KMS-11 (cell line): Measurements from ENCODE around the gene POU6F2.

Source experiments
- H2AFZ ChIP-seq: fragments of 200-600 bp; sonication (generic); 2 replicates; pipeline ENCODE4 v1.6.1; 2016; ENCODE audit warnings: antibody characterized with exemption, mixed run types, low read depth
- H3K27ac ChIP-seq: fragments of 200-600 bp; sonication (generic); 2 replicates; pipeline ENCODE4 v1.6.1; 2016; ENCODE audit warnings: mild to moderate bottlenecking, mixed run types
- H3K27me3 ChIP-seq: fragments of 200-600 bp; sonication (generic); 2 replicates; pipeline ENCODE4 v1.6.1; 2017; ENCODE audit warnings: mild to moderate bottlenecking, low read depth, mixed run types, moderate library complexity; ENCODE audit not compliant: insufficient read depth
- H3K36me3 ChIP-seq: fragments of 200-600 bp; sonication (generic); 2 replicates; pipeline ENCODE4 v1.6.1; 2017; ENCODE audit warnings: mild to moderate bottlenecking, mixed run types; ENCODE audit not compliant: insufficient read depth
- H3K4me1 ChIP-seq: fragments of 200-600 bp; sonication (generic); 2 replicates; pipeline ENCODE4 v1.6.1; 2016; ENCODE audit warnings: mild to moderate bottlenecking, low read depth, mixed run types; ENCODE audit not compliant: poor library complexity, severe bottlenecking
- H3K4me2 ChIP-seq: fragments of 200-600 bp; sonication (generic); 2 replicates; pipeline ENCODE4 v1.7.0; 2016; ENCODE audit warnings: mild to moderate bottlenecking, mixed run types
- H3K4me3 ChIP-seq: fragments of 200-600 bp; sonication (generic); IDR thresholded peaks from 2 replicates; pipeline ENCODE4 v1.6.1; 2017; ENCODE audit warnings: low read depth, low read length, mixed read lengths; ENCODE audit not compliant: insufficient read depth
- H3K79me2 ChIP-seq: fragments of 200-600 bp; sonication (generic); 2 replicates; pipeline ENCODE4 v1.6.1; 2016; ENCODE audit warnings: low read depth, mixed run types; ENCODE audit not compliant: insufficient read depth
- H3K9ac ChIP-seq: fragments of 200-600 bp; sonication (generic); 2 replicates; pipeline ENCODE4 v1.6.1; 2016; ENCODE audit warnings: mild to moderate bottlenecking, mixed run types
- H4K20me1 ChIP-seq: fragments of 200-600 bp; sonication (generic); 2 replicates; pipeline ENCODE4 v1.6.1; 2016; ENCODE audit warnings: mild to moderate bottlenecking, mixed run types; ENCODE audit not compliant: insufficient read depth
- CTCF ChIP-seq: fragments of 200-600 bp; sonication (generic); conservative IDR thresholded peaks from 2 replicates; pipeline ENCODE4 v1.6.1; 2017; ENCODE audit warnings: low read depth, mild to moderate bottlenecking, antibody characterized with exemption, low read length, moderate library complexity, mixed read lengths

Gene POU6F2

GRCh38 chr7:39045231-39045630 is 67.5 kb downstream of the POU6F2 start:
- Histone ChIP-seq H3K36me3 (no peaks in the 10 kb centered on the region), H3K27ac (no peak overlapping the region), H4K20me1 (no peaks in the 10 kb centered on the region; the same call in 1 of the 2 replicates), H3K9ac (no peak overlapping the region), H3K79me2 (no peaks in the 10 kb centered on the region), H2AFZ (no peak overlapping the region), H3K4me2 (no peak overlapping the region), H3K4me1 (no peaks in the 10 kb centered on the region), H3K4me3 (no peak overlapping the region), H3K27me3 (no peaks in the 10 kb centered on the region)
- no peak for TF ChIP-seq CTCF

GRCh38 chr7:39051279-39051678 is 73.6 kb downstream of the POU6F2 start:
- Histone ChIP-seq H2AFZ (no peak overlapping the region), H3K4me1 (no peaks in the 10 kb centered on the region), H3K27ac (no peak overlapping the region), H4K20me1 (no peaks in the 10 kb centered on the region), H3K4me2 (no peak overlapping the region), H3K4me3 (no peak overlapping the region), H3K79me2 (no peaks in the 10 kb centered on the region), H3K9ac (no peak overlapping the region), H3K27me3 (no peaks in the 10 kb centered on the region), H3K36me3 (no peaks in the 10 kb centered on the region)
- no peak for TF ChIP-seq CTCF

GRCh38 chr7:39051707-39052106 is 74.0 kb downstream of the POU6F2 start:
- Histone ChIP-seq H4K20me1 (no peaks in the 10 kb centered on the region), H3K27ac (no peak overlapping the region), H3K9ac (no peak overlapping the region), H3K79me2 (no peaks in the 10 kb centered on the region), H2AFZ (no peak overlapping the region), H3K4me3 (no peak overlapping the region), H3K4me2 (no peak overlapping the region), H3K27me3 (no peaks in the 10 kb centered on the region), H3K36me3 (no peaks in the 10 kb centered on the region), H3K4me1 (no peaks in the 10 kb centered on the region)
- no peak for TF ChIP-seq CTCF

GRCh38 chr7:39054731-39055130 is 77.0 kb downstream of the POU6F2 start:
- Histone ChIP-seq H3K79me2 (no peaks in the 10 kb centered on the region), H3K36me3 (no peaks in the 10 kb centered on the region), H3K4me2 (no peak overlapping the region), H3K27ac (no peak overlapping the region), H2AFZ (no peak overlapping the region), H3K27me3 (no peaks in the 10 kb centered on the region), H3K4me3 (no peak overlapping the region), H4K20me1 (no peaks in the 10 kb centered on the region), H3K9ac (no peak overlapping the region), H3K4me1 (no peaks in the 10 kb centered on the region)
- TF ChIP-seq CTCF, result no peak
